Loucy (cell line): Measurements from ENCODE around the gene AIRE.

Source experiments
- EZH2phosphoT487 ChIP-seq: fragments of 200-600 bp; IDR thresholded peaks from 2 replicates; pipeline ENCODE4 v1.6.1; 2018; ENCODE audit warnings: antibody characterized with exemption, mild to moderate bottlenecking, moderate library complexity, borderline replicate concordance
- TF ChIP-seq, protein P1 (sequence below): fragments of 200-600 bp; sonication (generic); conservative IDR thresholded peaks from 2 replicates; pipeline ENCODE4 v1.5.1; 2014; ENCODE audit warnings: mild to moderate bottlenecking, antibody characterized with exemption, low read length

DNA sequence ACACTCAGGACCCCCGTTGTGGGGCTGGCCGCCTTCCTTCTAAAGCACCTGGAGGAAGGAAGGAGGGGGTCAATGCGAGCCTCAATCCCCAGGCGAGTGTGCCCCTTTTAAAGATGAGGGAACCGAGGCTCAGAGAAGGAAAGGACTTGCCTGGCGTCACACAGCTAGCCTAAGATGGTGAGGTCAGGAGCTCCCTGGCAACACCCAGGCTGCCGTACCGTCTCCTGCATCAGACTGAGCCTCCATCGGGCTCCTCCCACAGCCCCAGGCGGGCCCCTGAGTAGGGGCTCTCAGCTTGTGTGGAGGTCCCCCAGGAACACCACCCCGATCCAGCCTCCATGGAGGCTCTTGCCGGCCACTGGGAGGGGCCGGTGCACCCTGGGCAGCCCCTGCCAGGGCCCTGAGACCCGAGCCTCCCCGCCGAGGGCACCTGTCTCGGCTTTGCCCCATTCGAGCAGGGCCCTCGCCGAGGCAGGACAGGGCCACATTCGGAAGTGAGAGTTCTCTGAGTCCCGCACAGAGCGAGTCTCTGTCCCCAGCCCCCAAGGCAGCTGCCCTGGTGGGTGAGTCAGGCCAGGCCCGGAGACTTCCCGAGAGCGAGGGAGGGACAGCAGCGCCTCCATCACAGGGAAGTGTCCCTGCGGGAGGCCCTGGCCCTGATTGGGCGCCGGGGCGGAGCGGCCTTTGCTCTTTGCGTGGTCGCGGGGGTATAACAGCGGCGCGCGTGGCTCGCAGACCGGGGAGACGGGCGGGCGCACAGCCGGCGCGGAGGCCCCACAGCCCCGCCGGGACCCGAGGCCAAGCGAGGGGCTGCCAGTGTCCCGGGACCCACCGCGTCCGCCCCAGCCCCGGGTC lies at the start of gene AIRE:
- TF ChIP-seq, protein P1, sequence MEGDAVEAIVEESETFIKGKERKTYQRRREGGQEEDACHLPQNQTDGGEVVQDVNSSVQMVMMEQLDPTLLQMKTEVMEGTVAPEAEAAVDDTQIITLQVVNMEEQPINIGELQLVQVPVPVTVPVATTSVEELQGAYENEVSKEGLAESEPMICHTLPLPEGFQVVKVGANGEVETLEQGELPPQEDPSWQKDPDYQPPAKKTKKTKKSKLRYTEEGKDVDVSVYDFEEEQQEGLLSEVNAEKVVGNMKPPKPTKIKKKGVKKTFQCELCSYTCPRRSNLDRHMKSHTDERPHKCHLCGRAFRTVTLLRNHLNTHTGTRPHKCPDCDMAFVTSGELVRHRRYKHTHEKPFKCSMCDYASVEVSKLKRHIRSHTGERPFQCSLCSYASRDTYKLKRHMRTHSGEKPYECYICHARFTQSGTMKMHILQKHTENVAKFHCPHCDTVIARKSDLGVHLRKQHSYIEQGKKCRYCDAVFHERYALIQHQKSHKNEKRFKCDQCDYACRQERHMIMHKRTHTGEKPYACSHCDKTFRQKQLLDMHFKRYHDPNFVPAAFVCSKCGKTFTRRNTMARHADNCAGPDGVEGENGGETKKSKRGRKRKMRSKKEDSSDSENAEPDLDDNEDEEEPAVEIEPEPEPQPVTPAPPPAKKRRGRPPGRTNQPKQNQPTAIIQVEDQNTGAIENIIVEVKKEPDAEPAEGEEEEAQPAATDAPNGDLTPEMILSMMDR: no peak
- TF ChIP-seq EZH2phosphoT487: no peak
